ENCODE results near the gene TIGD4.

TIGD4 gene

GRCh38 chr4:152819026-152819645 is 39.6 kb upstream of the TIGD4 start:
- DNase-seq (ENCODE audit: low spot score): no peak
- no peak for TF ChIP-seq CTCF (IDR thresholded peaks at IDR 0.05; ENCODE audit: extremely low read depth, insufficient read depth, missing control alignments)
- in situ Hi-C loops (cut with MboI; ENCODE audit: low pct_unique_long_range_greater_than_20kb, low sequenced_read_pairs, unreplicated experiment): no loop called here

- DNase-seq (ENCODE audit: low spot score): no peak
- in situ Hi-C loops (cut with MboI; ENCODE audit: low pct_unique_long_range_greater_than_20kb, low sequenced_read_pairs, unreplicated experiment): no loop called here
- no peak for TF ChIP-seq CTCF (IDR thresholded peaks at IDR 0.05; ENCODE audit: extremely low read depth, insufficient read depth, missing control alignments)
Observed at GRCh38 chr4:152817331-152817730, 37.8 kb upstream of the TIGD4 start.

- in situ Hi-C loops (cut with MboI; ENCODE audit: low pct_unique_long_range_greater_than_20kb, low sequenced_read_pairs, unreplicated experiment): no loop called here
- no peak for TF ChIP-seq CTCF (IDR thresholded peaks at IDR 0.05; ENCODE audit: extremely low read depth, insufficient read depth, missing control alignments)
- DNase-seq (ENCODE audit: low spot score): no peak
Observed at GRCh38 chr4:152815078-152815477, 35.5 kb upstream of the TIGD4 start.

GRCh38 chr4:152810715-152811287 is 31.3 kb upstream of the TIGD4 start:
- in situ Hi-C loops (cut with MboI; ENCODE audit: low pct_unique_long_range_greater_than_20kb, low sequenced_read_pairs, unreplicated experiment): no loop called here
- DNase-seq (ENCODE audit: low spot score): no peak
- TF ChIP-seq CTCF (IDR thresholded peaks at IDR 0.05; ENCODE audit: extremely low read depth, insufficient read depth, missing control alignments): no peak

- DNase-seq (ENCODE audit: low spot score): no peak
- in situ Hi-C loops (cut with MboI; ENCODE audit: low pct_unique_long_range_greater_than_20kb, low sequenced_read_pairs, unreplicated experiment): no loop called here
- no peak for TF ChIP-seq CTCF (IDR thresholded peaks at IDR 0.05; ENCODE audit: extremely low read depth, insufficient read depth, missing control alignments)
Observed at GRCh38 chr4:152808670-152809069, 29.1 kb upstream of the TIGD4 start.

GRCh38 chr4:152807294-152807829 is 27.8 kb upstream of the TIGD4 start:
- in situ Hi-C loops (cut with MboI; ENCODE audit: low pct_unique_long_range_greater_than_20kb, low sequenced_read_pairs, unreplicated experiment): no loop called here
- TF ChIP-seq CTCF (IDR thresholded peaks at IDR 0.05; ENCODE audit: extremely low read depth, insufficient read depth, missing control alignments): no peak
- DNase-seq (ENCODE audit: low spot score): no peak
